Activated naive CD8-positive, alpha-beta T cell treated with anti-CD3 and anti-CD28 coated beads for 36 hours (primary cell): ENCODE results near the gene C16orf74. TPM values are rescaled to one million over a fixed set of nuclear protein-coding genes. Genes with fewer than 3 reads are reported as not detected.

ENCODE experiments used
- DNase-seq: peaks from one replicate; pipeline ENCODE4 v3.0.0; 2021
- H3K27ac Mint-ChIP-seq: one replicate; pipeline ENCODE4 v1.8.0; 2022; ENCODE audit warnings: mild to moderate bottlenecking, moderate library complexity, mixed read lengths
- H3K27me3 Mint-ChIP-seq: one replicate; pipeline ENCODE4 v1.8.0; 2022; ENCODE audit warnings: mild to moderate bottlenecking, mixed read lengths
- H3K36me3 Mint-ChIP-seq: one replicate; pipeline ENCODE4 v1.8.0; 2021; ENCODE audit warnings: mild to moderate bottlenecking, mixed read lengths
- H3K4me1 Mint-ChIP-seq: one replicate; pipeline ENCODE4 v1.8.0; 2021; ENCODE audit warnings: mixed read lengths
- H3K4me3 Mint-ChIP-seq: one replicate; pipeline ENCODE4 v1.8.0; 2022; ENCODE audit warnings: mild to moderate bottlenecking, moderate library complexity, mixed read lengths
- H3K9me3 Mint-ChIP-seq: one replicate; pipeline ENCODE4 v1.8.0; 2022; ENCODE audit warnings: mixed read lengths
- total RNA-seq, 2 experiments: library from RNA; stranded (reverse); gene quantifications; one replicate each; pipeline ENCODE4 v1.2.3, GENCODE V29; 2021

Gene C16orf74
- total RNA-seq, 2 experiments from 2014 or later: 1.5 to 1.6 TPM

DNA sequence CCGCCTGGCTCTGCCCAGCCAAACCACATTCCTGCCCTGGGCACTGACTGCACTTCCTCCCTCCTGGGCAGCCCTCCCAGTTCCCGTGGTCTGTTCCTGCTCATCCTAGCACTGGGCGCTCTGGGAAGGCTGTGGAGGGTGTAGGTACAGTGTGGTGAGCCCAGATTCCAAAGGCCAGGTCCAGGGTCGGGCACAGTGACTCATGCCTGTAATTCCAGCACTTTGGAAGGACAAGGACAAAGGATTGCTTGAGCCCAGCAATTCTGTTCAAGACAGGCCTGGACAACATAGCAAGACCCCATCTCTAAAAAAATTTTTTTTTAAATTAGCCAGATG lies 30.6 kb downstream of the C16orf74 start:
- Mint-ChIP-seq H3K27me3 (peaks cover 9% of the 10 kb centered on the region), H3K36me3 (no peaks in the 10 kb centered on the region), H3K27ac (no peak overlapping the region), H3K9me3 (no peaks in the 10 kb centered on the region), H3K4me1 (peaks cover 14% of the 10 kb centered on the region), H3K4me3 (no peak overlapping the region)
- DNase-seq: no peak

GRCh38 chr16:85719605-85720301 lies 31.1 kb downstream of the C16orf74 start:
- no peaks in the 10 kb centered on the region for H3K36me3 Mint-ChIP-seq
- no peaks in the 10 kb centered on the region for H3K9me3 Mint-ChIP-seq
- H3K27me3 Mint-ChIP-seq: peaks cover 9% of the 10 kb centered on the region
- no peak overlapping the region for H3K27ac Mint-ChIP-seq
- H3K4me3 Mint-ChIP-seq: no peak overlapping the region
- DNase-seq: no peak
- H3K4me1 Mint-ChIP-seq: peaks cover 17% of the 10 kb centered on the region

DNA sequence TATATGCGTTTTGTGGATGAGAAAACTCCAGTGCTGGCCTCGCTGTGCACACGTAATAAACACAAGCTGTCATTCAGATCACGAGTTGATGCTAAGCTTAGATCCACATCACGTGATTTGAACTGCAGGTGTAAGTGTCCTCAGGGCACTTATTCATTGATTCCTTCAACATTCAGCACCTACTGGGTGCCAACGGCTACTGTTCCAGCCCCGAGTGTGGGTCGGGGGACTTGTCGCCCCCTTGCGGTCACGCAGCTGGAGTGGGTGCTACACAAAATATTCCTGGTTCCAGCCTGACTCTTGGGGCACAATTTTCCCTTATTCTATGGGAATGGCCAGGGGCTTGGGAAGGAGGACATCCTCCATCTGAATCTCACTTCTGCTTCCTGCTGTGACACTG lies 32.2 kb downstream of the C16orf74 start:
- no peak for DNase-seq
- H3K4me1 Mint-ChIP-seq: peaks cover 17% of the 10 kb centered on the region

DNA sequence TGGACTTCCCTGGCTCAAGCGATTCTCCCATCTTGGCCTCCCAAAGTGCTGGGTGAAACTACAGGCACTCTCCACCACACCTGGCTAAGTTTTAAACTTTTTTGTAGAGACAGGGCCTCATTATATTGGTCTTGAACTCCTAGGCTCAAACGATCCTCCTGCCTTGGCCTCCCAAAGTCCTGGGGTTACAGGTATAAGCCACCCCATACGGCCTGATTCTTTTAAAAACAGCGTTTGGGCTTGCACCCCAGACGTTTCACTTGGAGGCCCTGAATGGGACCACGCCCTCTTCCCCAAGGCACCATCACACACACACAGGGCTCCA lies 32.8 kb downstream of the C16orf74 start:
- H3K4me1 Mint-ChIP-seq: peaks cover 17% of the 10 kb centered on the region
- H3K27ac Mint-ChIP-seq: no peak overlapping the region
- DNase-seq: no peak
- H3K9me3 Mint-ChIP-seq: no peaks in the 10 kb centered on the region
- H3K4me3 Mint-ChIP-seq: no peak overlapping the region
- H3K36me3 Mint-ChIP-seq: no peaks in the 10 kb centered on the region
- peaks cover 9% of the 10 kb centered on the region for H3K27me3 Mint-ChIP-seq

More for the DNA sequence above, 32.2 kb downstream of the C16orf74 start:
- Mint-ChIP-seq H3K9me3 (no peaks in the 10 kb centered on the region), H3K4me3 (no peak overlapping the region), H3K27ac (no peak overlapping the region), H3K36me3 (no peaks in the 10 kb centered on the region), H3K27me3 (peaks cover 9% of the 10 kb centered on the region)

GRCh38 chr16:85717393-85718152 lies 33.3 kb downstream of the C16orf74 start:
- H3K4me1 Mint-ChIP-seq: peaks cover 17% of the 10 kb centered on the region
- DNase-seq: peak; percentile 58
- no peaks in the 10 kb centered on the region for H3K9me3 Mint-ChIP-seq
- H3K27me3 Mint-ChIP-seq: peaks cover 9% of the 10 kb centered on the region
- H3K4me3 Mint-ChIP-seq: no peak overlapping the region
- no peak overlapping the region for H3K27ac Mint-ChIP-seq
- H3K36me3 Mint-ChIP-seq: no peaks in the 10 kb centered on the region

DNA sequence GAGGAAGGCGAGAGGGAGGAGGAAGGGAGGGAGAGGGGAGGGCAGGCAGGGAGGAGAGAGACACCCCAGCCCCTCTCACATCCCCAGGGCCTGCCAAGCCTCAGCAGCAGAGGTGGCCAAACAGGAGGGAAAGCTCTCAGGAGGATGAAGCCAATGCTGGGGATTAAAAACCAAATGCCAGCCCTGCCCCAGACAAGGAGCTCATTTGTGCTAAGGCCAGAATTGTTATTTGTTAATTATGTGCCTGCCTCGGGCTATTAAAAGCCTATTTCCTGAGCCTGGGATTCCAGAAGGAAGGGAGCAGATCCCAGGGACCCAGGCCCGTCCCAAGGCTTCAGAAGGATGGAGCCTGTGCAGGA lies 34.2 kb downstream of the C16orf74 start:
- peaks cover 4% of the 10 kb centered on the region for H3K36me3 Mint-ChIP-seq
- peaks cover 3% of the 10 kb centered on the region for H3K9me3 Mint-ChIP-seq
- no peak for DNase-seq
- peaks cover 9% of the 10 kb centered on the region for H3K27me3 Mint-ChIP-seq
- H3K27ac Mint-ChIP-seq: no peak overlapping the region
- H3K4me3 Mint-ChIP-seq: no peak overlapping the region
- peaks cover 17% of the 10 kb centered on the region for H3K4me1 Mint-ChIP-seq

- no peak for DNase-seq
- H3K36me3 Mint-ChIP-seq: peaks cover 4% of the 10 kb centered on the region
- peaks cover 17% of the 10 kb centered on the region for H3K4me1 Mint-ChIP-seq
- H3K27me3 Mint-ChIP-seq: peaks cover 9% of the 10 kb centered on the region
- peaks cover 3% of the 10 kb centered on the region for H3K9me3 Mint-ChIP-seq
- no peak overlapping the region for H3K27ac Mint-ChIP-seq
- no peak overlapping the region for H3K4me3 Mint-ChIP-seq
These were observed 34.7 kb downstream of the C16orf74 start for GRCh38 chr16:85716022-85716679.

- Mint-ChIP-seq H3K27me3 (peaks cover 9% of the 10 kb centered on the region), H3K9me3 (peaks cover 3% of the 10 kb centered on the region), H3K27ac (no peak overlapping the region), H3K4me1 (peaks cover 17% of the 10 kb centered on the region), H3K36me3 (peaks cover 4% of the 10 kb centered on the region), H3K4me3 (no peak overlapping the region)
- DNase-seq: peak; percentile 22
These were observed 35.5 kb downstream of the C16orf74 start for GRCh38 chr16:85715169-85716021.

DNA sequence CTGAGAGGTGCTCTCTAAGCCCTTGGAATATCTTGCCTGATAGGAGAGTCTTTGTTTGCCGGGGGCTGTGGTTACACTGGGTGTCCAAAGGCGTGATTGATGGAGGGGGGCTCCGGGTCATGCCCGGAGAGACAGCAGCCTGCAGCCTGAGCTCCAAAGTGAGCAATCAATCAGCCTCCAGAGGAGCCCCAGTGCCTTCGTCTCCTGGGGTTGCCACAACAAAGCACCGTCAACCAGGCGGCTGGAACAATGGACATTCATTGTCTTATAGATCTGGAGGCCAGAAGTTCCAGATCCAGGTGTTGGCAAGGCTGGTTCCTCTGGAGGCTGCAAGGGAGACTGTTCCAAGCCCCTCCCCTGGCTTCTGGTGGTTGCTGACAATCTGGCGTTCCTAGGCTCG lies 38.1 kb downstream of the C16orf74 start:
- peaks cover 14% of the 10 kb centered on the region for H3K4me1 Mint-ChIP-seq
- H3K27me3 Mint-ChIP-seq: peaks cover 9% of the 10 kb centered on the region
- no peak overlapping the region for H3K27ac Mint-ChIP-seq
- H3K36me3 Mint-ChIP-seq: peaks cover 4% of the 10 kb centered on the region
- H3K9me3 Mint-ChIP-seq: peaks cover 3% of the 10 kb centered on the region
- no peak overlapping the region for H3K4me3 Mint-ChIP-seq
- no peak for DNase-seq

GRCh38 chr16:85711982-85712587 lies 38.8 kb downstream of the C16orf74 start:
- H3K9me3 Mint-ChIP-seq: peaks cover 3% of the 10 kb centered on the region
- peaks cover 14% of the 10 kb centered on the region for H3K4me1 Mint-ChIP-seq
- DNase-seq: no peak
- peaks cover 9% of the 10 kb centered on the region for H3K27me3 Mint-ChIP-seq
- no peak overlapping the region for H3K4me3 Mint-ChIP-seq
- H3K27ac Mint-ChIP-seq: no peak overlapping the region
- H3K36me3 Mint-ChIP-seq: peaks cover 4% of the 10 kb centered on the region

- no peak overlapping the region for H3K4me3 Mint-ChIP-seq
- H3K27ac Mint-ChIP-seq: no peak overlapping the region
- no peaks in the 10 kb centered on the region for H3K27me3 Mint-ChIP-seq
- peaks cover 3% of the 10 kb centered on the region for H3K9me3 Mint-ChIP-seq
- peaks cover 6% of the 10 kb centered on the region for H3K4me1 Mint-ChIP-seq
- DNase-seq: no peak
- peaks cover 4% of the 10 kb centered on the region for H3K36me3 Mint-ChIP-seq
These were observed 40.2 kb downstream of the C16orf74 start for GRCh38 chr16:85710732-85711131.

GRCh38 chr16:85709766-85710585 lies 40.9 kb downstream of the C16orf74 start:
- Mint-ChIP-seq H3K27ac (no peak overlapping the region), H3K27me3 (no peaks in the 10 kb centered on the region), H3K36me3 (peaks cover 4% of the 10 kb centered on the region), H3K4me3 (no peak overlapping the region), H3K4me1 (peaks cover under 1% of the 10 kb centered on the region), H3K9me3 (peaks cover 3% of the 10 kb centered on the region)
- DNase-seq: no peak

- Mint-ChIP-seq H3K9me3 (peaks cover 3% of the 10 kb centered on the region), H3K27me3 (no peaks in the 10 kb centered on the region), H3K4me1 (no peaks in the 10 kb centered on the region), H3K36me3 (peaks cover 4% of the 10 kb centered on the region), H3K27ac (no peak overlapping the region), H3K4me3 (no peak overlapping the region)
- no peak for DNase-seq
These were observed 42.6 kb downstream of the C16orf74 start for GRCh38 chr16:85708338-85708737.

DNA sequence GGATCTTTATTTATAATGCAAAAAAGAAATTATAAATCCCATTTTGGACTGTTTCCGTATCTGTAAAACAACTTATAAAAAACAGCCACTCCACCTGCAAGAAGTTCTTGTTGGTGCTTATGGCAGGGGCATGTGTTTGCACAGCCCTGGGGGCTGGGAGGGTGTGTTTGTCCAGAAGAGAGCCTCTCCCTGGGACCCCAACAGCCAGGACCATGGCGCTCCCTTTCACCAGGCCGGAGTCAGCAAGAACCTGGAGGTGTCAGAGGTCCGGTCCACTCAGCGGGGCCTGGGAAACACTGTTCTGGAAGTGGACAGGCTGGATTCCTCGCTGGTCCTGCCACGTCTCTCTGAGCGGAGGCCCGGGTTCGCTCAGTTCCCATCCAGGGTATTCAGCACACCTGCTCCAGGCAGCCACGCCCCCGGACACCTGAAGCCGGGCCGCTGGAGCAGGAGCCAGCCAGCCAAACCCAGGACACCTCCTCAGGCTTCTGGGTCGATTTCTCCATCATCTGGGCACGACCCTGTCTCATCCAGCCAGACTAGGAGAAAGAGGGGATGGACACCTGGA lies 43.3 kb downstream of the C16orf74 start:
- no peak for DNase-seq
- Mint-ChIP-seq H3K36me3 (peaks cover 4% of the 10 kb centered on the region), H3K4me1 (no peaks in the 10 kb centered on the region), H3K4me3 (no peak overlapping the region), H3K9me3 (peaks cover 3% of the 10 kb centered on the region), H3K27me3 (no peaks in the 10 kb centered on the region), H3K27ac (no peak overlapping the region)
